ENCODE data around the gene ITPRID1.
"Not testable (repeated sequence)": the region's sequence is repeated elsewhere in the genome, so short reads cannot be mapped to it uniquely, and the experiment has no call there.

The ITPRID1 gene

GRCh38 chr7:31513790-31514189, at the start of gene ITPRID1:
TSS of gene ITPRID1 (plus strand) at chr7:31514090. CDS start at chr7:31553025, 38,935 bp downstream.
- no peak for DNase-seq

DNA sequence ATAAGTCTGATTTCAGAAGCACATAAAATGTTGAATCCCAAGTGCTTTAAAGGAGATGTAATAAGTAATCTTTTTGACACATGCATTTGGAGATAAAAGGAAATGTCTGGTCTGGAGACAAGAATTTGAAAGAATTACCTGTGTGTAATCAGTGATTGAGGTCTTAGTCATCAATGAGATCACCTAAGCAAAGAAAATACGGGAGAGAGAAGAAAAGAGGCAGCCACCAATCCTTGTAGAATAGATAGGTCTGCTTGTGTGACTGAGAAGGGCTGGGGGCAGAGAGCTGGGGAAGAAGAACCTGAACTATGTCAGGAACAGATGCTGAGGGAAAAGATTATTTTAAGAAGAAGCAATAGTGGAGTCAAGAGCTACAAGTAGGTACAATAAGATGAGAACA, 49.3 kb upstream of the ITPRID1 start:
- DNase-seq, result no peak

DNA sequence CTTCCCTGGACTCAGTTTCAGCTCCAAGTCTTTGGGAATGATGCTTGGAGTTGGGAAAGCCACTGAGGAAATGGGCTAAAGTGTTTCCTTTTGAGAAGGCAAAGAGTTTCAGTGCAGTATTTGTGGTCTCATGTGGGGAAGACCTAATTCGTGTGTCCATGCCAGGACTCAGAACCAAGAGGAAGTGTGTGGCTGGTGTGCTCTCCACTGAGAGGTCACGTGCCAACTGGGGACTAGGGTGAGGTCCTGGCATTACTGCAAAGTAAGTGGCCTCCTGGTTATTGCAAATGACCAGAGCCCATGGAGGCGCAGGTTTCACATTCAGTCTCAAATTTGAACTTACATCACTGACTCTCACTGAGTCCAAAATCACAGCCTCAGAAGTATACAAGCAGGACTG, 48.6 kb upstream of the ITPRID1 start:
- DNase-seq, result no peak

DNA sequence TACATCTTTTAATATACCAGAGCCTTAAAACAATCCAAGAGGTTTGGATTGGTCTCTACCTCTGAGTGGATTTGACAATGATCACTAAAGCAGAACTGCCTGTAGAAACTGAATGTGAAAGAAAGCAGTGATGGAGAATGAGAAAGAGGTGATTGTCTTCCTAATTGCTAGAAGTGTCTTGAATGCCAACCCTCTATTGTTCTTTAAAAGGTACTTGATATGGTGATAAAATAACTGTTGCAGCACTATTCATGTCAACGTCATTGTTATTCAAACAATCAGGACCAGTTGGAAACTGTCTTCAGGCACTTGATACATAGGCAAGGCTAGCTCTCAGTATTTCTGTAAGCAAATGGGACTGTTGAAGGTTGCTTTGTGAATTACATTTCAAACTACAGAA, 47.9 kb upstream of the ITPRID1 start:
- no peak for DNase-seq

- DNase-seq, result not testable (repeated sequence)
These were observed 43.0 kb upstream of the ITPRID1 start for GRCh38 chr7:31470883-31471282.

- DNase-seq, result no peak
These were observed 38.5 kb upstream of the ITPRID1 start for GRCh38 chr7:31475368-31475767.

- DNase-seq, result no peak
These were observed 37.7 kb upstream of the ITPRID1 start for GRCh38 chr7:31476073-31476745.

DNA sequence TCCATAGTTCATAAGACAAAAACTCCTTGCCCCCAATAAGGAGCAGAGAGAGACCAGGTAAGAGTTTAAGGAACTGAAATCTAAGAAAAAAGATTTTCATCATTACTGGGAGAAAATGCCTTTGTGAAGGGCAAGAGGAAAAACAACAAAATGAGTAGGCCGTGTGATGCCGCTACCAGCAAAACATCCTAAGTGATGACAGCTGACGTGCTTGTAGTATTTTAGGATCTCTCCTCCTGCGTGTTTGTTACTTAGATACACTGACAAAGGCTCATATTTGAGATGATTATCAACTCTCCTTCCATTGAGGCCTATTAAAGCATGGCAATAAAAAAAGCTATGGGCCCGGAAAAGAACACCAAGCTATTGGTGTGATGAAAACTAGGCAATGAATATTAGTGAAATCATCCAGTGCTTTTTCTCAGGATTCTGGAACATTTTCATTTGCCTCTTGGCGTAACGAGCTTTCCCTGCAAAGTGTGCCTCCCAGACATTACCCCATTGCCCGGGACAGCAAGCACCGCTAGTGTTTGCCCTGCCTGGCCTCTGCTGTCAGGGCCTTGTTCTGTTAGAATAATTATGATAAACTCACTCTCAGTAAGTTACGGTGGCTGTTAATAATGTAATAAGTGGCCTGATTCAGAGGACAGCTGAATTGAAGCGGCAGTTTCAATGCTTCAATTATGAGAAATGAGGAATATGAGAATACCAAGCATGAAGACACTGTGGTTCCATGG, 36.8 kb upstream of the ITPRID1 start:
- DNase-seq, result no peak

GRCh38 chr7:31478018-31478417, 35.9 kb upstream of the ITPRID1 start:
- no peak for DNase-seq

DNA sequence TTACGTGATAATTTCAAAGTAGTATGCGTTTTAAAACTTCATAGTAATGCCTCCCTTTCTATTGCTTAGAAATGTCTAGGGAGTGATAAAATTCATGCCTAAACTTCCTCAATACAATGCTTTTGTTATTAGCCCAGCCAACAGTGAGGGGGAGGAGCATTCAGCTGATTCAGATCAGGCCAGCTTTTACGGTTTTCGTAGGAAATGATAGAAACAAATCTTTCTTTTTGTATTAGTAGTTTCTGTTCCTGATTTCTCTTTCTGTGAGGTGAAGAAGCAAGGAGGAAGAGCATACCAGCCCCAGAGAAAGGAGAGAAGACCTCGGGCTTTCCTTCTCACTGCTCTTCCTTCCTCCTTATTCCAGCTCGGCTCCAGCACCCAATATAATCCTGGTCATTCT, 35.2 kb upstream of the ITPRID1 start:
- DNase-seq, result no peak

GRCh38 chr7:31487071-31487470, 26.8 kb upstream of the ITPRID1 start:
- no peak for DNase-seq

DNA sequence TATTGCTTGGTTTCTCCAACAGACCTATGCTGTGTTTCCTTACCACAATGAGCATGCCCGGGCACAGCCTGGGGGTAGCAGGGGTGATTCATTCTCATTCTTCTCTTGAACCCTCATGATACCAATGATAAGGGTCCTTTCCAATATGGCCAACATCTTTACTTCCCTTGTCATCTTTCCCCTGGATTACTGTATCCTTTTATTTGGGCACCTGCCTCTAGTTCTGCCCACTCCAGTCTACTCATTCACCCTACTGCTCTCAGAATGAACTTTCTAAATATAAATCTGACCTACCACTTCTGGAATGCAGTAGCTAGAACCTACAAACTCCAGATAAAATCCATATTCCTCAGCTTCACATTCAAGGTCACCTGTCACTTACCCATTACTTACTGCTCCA, 26.4 kb upstream of the ITPRID1 start:
- DNase-seq, result no peak

GRCh38 chr7:31488562-31489203, 25.2 kb upstream of the ITPRID1 start:
- DNase-seq, result peak; percentile 3

- no peak for DNase-seq
These were observed 23.0 kb upstream of the ITPRID1 start for GRCh38 chr7:31490796-31491314.

- no peak for DNase-seq
These were observed 21.8 kb upstream of the ITPRID1 start for GRCh38 chr7:31492086-31492485.

DNA sequence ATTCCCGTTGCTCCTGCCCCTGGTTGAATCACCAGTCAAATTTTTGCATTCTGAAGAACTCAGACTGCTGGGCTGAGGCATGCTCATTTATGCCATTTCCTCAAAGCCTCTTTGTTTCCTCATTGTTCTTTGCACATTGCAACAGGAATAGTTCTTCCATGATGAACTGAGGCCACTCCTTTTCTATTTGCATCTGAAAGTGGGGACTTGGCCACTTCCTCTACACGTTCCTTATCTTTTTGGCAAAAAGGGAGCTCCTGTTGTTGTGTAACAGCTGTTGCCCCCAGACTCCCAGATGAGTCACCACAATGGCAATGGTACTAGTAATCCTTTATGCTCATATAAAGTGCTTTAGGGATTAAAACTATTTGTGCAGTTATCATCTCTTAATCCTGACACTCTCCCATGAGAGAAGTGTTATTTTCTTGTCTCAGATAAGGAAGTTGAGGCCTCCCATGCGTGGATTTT, 20.1 kb upstream of the ITPRID1 start:
- DNase-seq, result no peak

GRCh38 chr7:31494421-31494820, 19.5 kb upstream of the ITPRID1 start:
- DNase-seq, result no peak

- DNase-seq, result no peak
These were observed 18.2 kb upstream of the ITPRID1 start for GRCh38 chr7:31495653-31496052.

DNA sequence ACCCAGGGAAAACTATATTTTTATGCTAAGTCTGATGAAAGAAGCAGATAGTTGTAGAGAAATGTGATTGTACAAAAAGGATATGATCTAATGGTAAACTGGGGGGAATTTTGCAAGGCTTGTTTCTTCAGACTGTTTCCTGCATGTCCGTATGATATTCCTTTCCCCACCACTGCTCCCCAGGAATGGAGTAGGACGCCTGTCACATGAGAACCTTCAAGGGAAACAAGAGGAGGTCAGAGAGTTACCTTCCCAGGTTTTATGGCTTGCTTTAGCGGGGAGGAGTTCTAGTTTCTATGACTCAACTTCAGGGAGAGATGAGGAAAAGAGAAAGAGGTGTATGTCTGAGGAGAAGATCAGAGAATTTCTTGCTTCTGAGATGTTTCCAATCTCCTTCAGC, 16.4 kb upstream of the ITPRID1 start:
- DNase-seq, result no peak

- no peak for DNase-seq
These were observed 13.2 kb upstream of the ITPRID1 start for GRCh38 chr7:31500656-31501055.

- no peak for DNase-seq
These were observed 5.1 kb upstream of the ITPRID1 start for GRCh38 chr7:31508823-31509222.

DNA sequence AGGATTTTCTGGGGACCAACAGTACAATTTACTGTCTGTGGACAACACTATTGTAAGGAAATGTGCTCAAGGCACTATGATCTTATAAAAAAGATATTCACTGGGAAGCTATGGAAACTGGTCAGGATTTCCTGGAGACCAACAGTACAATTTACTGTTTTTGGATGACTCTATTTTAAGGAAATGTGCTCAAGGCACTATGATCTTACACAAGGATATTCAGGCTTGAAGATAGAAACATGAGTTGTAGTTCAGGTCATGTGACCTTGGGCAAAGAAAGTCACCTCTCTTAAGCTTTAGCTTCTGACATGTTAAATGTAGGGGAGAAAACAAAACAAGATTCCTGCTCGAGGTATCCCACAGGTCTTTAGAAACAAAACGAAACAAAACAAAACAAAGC, 1.7 kb upstream of the ITPRID1 start:
- DNase-seq, result no peak

DNA sequence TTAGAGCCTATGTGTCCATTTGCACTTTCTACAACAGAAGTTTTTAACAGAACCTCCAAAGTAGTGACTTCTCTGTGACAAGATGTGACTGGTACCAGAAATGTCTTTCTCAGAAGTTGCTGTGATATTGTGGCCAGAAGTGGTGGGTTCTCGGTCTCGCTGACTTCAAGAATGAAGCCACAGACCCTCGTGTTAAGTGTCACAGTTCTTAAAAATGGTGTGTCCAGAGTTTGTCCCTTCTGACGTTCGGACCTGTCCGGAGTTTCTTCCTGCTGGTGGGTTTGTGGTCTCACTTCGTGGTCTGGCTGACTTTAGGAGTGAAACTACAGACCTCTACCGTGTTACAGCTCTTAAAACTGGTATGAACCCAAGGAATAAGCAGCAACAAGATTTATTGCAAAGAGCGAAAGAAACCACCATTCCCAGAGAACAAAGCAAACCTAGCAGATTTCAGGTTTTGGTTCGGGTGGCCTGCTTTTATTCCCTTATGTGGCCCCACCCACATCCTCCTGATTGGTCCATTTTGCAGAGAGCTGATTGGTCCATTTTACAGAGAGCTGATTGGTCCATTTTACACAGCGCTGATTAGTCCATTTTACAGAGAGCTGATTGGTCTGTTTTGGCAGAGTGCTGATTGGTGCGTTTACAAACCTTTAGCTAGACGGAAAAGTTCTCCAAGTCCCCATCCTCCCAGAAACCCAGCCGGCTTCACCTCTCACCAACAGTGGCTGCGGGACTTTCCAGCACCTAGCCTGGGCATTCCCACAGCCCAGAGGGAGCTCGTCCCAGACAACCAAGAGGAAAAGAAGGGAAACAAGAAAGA, 3.0 kb downstream of the ITPRID1 start:
- no peak for DNase-seq
